Measurements from ENCODE around the gene CORO1C. TPM values are rescaled to one million over a fixed set of nuclear protein-coding genes. Genes with fewer than 3 reads are reported as not detected.
"Not testable (repeated sequence)": the region's sequence is repeated elsewhere in the genome, so short reads cannot be mapped to it uniquely, and the experiment has no call there.

CORO1C gene
- total RNA-seq, 3 donors from 2014 or later: 41.3 to 59.7 (median 47.7) TPM

DNA sequence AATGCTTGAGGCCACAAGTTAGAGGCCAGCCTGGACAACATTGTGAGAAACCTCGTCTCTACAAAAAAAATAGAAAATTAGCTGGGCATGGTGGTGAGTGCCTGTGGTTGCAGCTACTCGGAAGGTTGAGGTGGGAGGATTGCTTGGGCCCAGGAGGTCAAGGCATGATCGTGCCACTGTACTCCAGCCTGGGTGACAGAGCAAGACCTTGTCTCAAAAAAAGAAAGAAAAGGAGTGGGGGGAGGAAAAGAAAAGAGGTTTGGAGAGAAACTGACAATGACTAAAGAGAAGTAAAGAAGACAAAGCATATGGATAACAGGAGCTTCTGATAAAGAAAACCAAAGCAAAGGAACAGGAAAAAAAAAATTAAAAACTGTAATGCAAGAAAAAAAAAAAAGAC is 60.2 kb downstream of the CORO1C start:
- no peaks in the 10 kb centered on the region for H3K4me1 Mint-ChIP-seq (ENCODE audit: low read depth)
- H3K9me3 Mint-ChIP-seq: no peaks in the 10 kb centered on the region
- no peaks in the 10 kb centered on the region for H3K27me3 Mint-ChIP-seq (ENCODE audit: low read depth)
- H3K4me3 Mint-ChIP-seq: no peak overlapping the region
- DNase-seq (no peak), ATAC-seq (no peak)
- H3K36me3 Mint-ChIP-seq (ENCODE audit: insufficient read depth): peaks cover 7% of the 10 kb centered on the region

GRCh38 chr12:108670066-108670631 is 61.2 kb downstream of the CORO1C start:
- ATAC-seq (no peak), DNase-seq (no peak)
- H3K27me3 Mint-ChIP-seq (ENCODE audit: low read depth): no peaks in the 10 kb centered on the region
- no peaks in the 10 kb centered on the region for H3K4me1 Mint-ChIP-seq (ENCODE audit: low read depth)
- peaks cover 2% of the 10 kb centered on the region for H3K36me3 Mint-ChIP-seq (ENCODE audit: insufficient read depth)
- H3K4me3 Mint-ChIP-seq: no peak overlapping the region
- no peaks in the 10 kb centered on the region for H3K9me3 Mint-ChIP-seq

GRCh38 chr12:108668542-108668941 is 62.8 kb downstream of the CORO1C start:
- H3K9me3 Mint-ChIP-seq: no peaks in the 10 kb centered on the region
- no peaks in the 10 kb centered on the region for H3K27me3 Mint-ChIP-seq (ENCODE audit: low read depth)
- no peak overlapping the region for H3K4me3 Mint-ChIP-seq
- no peaks in the 10 kb centered on the region for H3K36me3 Mint-ChIP-seq (ENCODE audit: insufficient read depth)
- DNase-seq (no peak), ATAC-seq (no peak)
- H3K4me1 Mint-ChIP-seq (ENCODE audit: low read depth): peaks cover 12% of the 10 kb centered on the region

DNA sequence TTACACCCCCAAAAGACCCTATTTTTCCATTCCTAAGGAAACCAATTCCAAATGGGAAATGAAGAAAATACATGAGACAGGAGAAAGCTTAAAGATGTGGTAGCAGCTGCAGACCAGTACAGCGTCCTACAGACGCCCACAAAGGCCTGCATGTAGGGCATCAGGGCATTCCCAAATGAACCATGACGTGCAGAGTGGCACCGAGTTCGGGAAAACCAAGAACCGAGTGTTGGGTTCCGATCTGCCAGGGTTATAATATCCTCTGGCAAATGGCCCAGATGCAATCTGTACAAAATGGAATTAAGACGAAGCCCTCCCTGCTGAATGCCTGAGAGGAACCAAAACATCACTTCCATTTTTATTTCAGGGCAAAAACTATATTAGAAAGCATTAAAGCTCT is 63.3 kb downstream of the CORO1C start:
- H3K9me3 Mint-ChIP-seq: no peaks in the 10 kb centered on the region
- DNase-seq (no peak), ATAC-seq (no peak)
- H3K36me3 Mint-ChIP-seq (ENCODE audit: insufficient read depth): no peaks in the 10 kb centered on the region
- H3K4me1 Mint-ChIP-seq (ENCODE audit: low read depth): peaks cover 15% of the 10 kb centered on the region
- H3K4me3 Mint-ChIP-seq: no peak overlapping the region
- no peaks in the 10 kb centered on the region for H3K27me3 Mint-ChIP-seq (ENCODE audit: low read depth)

GRCh38 chr12:108667349-108667748 is 64.0 kb downstream of the CORO1C start:
- no peaks in the 10 kb centered on the region for H3K36me3 Mint-ChIP-seq (ENCODE audit: insufficient read depth)
- no peak for ATAC-seq
- DNase-seq: no peak
- no peak overlapping the region for H3K4me3 Mint-ChIP-seq
- H3K27me3 Mint-ChIP-seq (ENCODE audit: low read depth): no peaks in the 10 kb centered on the region
- peaks cover 19% of the 10 kb centered on the region for H3K4me1 Mint-ChIP-seq (ENCODE audit: low read depth)
- H3K9me3 Mint-ChIP-seq: no peaks in the 10 kb centered on the region

DNA sequence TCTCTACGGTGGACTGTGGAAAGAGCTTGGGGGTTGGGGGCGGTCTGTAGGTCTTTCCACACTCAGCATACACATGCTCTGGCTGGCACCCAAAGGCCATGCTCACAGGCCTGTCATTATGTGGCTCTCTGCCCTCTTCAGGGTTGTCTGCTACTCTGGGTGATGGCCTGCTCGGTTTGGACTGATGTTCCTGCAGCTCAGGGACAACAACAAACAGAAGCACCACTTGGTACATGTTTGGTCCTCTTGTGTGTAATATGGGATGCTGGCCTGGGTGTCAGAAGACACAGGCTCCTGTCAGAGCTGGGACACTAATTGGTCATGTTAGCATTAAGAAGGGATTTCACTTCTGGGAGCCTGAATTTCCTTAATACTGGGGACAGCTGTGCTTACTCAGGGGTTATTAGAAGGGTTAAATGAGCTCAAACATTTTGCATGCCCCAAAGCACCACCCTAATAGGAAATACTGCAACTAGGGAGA is 64.9 kb downstream of the CORO1C start:
- H3K4me3 Mint-ChIP-seq: no peak overlapping the region
- no peaks in the 10 kb centered on the region for H3K27me3 Mint-ChIP-seq (ENCODE audit: low read depth)
- no peaks in the 10 kb centered on the region for H3K9me3 Mint-ChIP-seq
- DNase-seq (no peak), ATAC-seq (no peak)
- no peaks in the 10 kb centered on the region for H3K36me3 Mint-ChIP-seq (ENCODE audit: insufficient read depth)
- H3K4me1 Mint-ChIP-seq (ENCODE audit: low read depth): peaks cover 19% of the 10 kb centered on the region

DNA sequence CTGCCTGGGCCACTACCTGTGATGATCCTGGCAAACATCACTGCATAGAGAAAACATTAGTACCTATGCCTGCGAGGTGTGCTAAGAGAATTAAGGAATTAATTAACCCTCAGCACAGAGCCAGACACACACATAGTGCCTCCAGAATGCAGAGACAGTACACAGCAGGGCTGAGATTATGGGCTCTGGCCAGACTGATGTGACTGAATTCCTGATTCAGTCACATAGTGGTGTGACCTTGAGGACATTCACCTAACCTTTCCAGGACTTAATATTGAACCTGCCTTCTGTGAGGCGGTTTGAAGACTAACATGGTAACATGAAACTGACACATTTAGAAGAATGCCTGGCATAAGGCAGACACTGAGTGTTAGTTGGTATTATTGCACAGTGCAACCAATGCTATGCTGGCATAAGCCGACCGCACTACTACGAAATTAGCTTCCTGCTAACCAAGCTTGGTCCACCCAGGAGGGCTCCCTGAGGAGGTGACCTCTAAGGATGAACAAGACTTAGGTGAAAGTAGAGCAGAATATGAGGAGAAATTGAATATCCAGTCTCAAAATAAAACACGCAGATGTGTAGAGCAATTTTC is 65.6 kb downstream of the CORO1C start:
- H3K4me1 Mint-ChIP-seq (ENCODE audit: low read depth): peaks cover 19% of the 10 kb centered on the region
- DNase-seq: no peak
- H3K9me3 Mint-ChIP-seq: no peaks in the 10 kb centered on the region
- no peak overlapping the region for H3K4me3 Mint-ChIP-seq
- no peaks in the 10 kb centered on the region for H3K27me3 Mint-ChIP-seq (ENCODE audit: low read depth)
- H3K36me3 Mint-ChIP-seq (ENCODE audit: insufficient read depth): no peaks in the 10 kb centered on the region
- no peak for ATAC-seq

GRCh38 chr12:108664338-108665258 is 66.7 kb downstream of the CORO1C start:
- H3K9me3 Mint-ChIP-seq: no peaks in the 10 kb centered on the region
- ATAC-seq (peak; percentile 97 to 99), DNase-seq (peak; percentile 82)
- no peak overlapping the region for H3K4me3 Mint-ChIP-seq
- no peaks in the 10 kb centered on the region for H3K27me3 Mint-ChIP-seq (ENCODE audit: low read depth)
- H3K36me3 Mint-ChIP-seq (ENCODE audit: insufficient read depth): no peaks in the 10 kb centered on the region
- peaks cover 19% of the 10 kb centered on the region for H3K4me1 Mint-ChIP-seq (ENCODE audit: low read depth)

GRCh38 chr12:108663324-108664015 is 67.8 kb downstream of the CORO1C start:
- ATAC-seq: no peak
- Mint-ChIP-seq H3K4me1 (ENCODE audit: low read depth) (peaks cover 19% of the 10 kb centered on the region), H3K27me3 (ENCODE audit: low read depth) (no peaks in the 10 kb centered on the region), H3K9me3 (no peaks in the 10 kb centered on the region), H3K36me3 (ENCODE audit: insufficient read depth) (no peaks in the 10 kb centered on the region), H3K4me3 (no peak overlapping the region)
- no peak for DNase-seq

DNA sequence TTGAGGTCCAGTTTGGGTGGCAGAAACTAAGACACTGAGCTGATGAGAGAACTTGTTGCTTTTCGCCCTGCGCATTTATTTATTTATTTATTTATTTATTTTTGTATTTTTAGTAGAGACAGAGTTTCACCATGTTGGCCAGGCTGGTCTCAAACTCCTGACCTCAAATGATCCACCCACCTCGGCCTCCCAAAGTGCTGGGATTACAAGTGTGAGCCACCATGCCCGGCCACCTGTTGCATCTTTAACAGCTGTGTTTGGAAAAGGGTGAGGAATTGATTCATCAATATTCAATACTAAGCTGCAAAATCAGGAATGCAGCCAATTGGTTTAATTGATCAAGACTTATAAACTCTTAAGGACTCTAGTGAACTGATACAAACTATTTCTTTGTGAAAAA is 73.2 kb downstream of the CORO1C start:
- H3K27me3 Mint-ChIP-seq (ENCODE audit: low read depth); H3K4me1 Mint-ChIP-seq (ENCODE audit: low read depth); ATAC-seq; DNase-seq; H3K4me3 Mint-ChIP-seq; H3K36me3 Mint-ChIP-seq (ENCODE audit: insufficient read depth); H3K9me3 Mint-ChIP-seq: not testable (repeated sequence)

DNA sequence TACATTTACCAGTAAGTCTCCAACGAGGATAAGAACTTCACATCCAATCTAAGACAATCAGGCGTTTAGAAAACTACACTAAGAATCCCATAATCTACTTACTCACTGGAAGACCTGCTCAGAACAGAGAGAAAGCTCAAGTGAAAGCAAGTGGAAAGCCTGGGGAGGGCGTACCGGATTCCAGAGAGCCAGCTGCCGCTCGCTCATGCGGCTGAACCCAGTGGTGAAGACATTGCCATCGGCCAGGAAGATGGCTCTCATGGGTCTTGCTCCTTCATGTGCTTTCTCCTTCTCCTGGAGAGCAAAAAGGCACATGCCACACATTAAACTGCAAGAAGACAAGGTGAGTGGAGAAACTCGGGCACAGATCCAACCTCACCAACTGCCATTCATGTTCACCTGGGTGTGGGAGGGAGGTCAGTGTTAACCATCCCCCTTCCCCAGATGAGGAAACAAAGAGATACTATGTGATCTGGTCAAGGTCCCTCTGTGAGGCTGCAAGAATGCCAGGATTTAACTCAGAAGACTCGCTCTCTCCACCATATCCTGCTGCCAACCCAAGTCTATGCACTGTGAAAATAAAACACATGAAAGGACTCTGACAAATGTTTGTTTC is 74.1 kb downstream of the CORO1C start:
- H3K27me3 Mint-ChIP-seq (ENCODE audit: low read depth): no peaks in the 10 kb centered on the region
- no peak overlapping the region for H3K4me3 Mint-ChIP-seq
- no peak for ATAC-seq
- no peak for DNase-seq
- H3K36me3 Mint-ChIP-seq (ENCODE audit: insufficient read depth): peaks cover 9% of the 10 kb centered on the region
- no peaks in the 10 kb centered on the region for H3K9me3 Mint-ChIP-seq
- H3K4me1 Mint-ChIP-seq (ENCODE audit: low read depth): peaks cover 8% of the 10 kb centered on the region

DNA sequence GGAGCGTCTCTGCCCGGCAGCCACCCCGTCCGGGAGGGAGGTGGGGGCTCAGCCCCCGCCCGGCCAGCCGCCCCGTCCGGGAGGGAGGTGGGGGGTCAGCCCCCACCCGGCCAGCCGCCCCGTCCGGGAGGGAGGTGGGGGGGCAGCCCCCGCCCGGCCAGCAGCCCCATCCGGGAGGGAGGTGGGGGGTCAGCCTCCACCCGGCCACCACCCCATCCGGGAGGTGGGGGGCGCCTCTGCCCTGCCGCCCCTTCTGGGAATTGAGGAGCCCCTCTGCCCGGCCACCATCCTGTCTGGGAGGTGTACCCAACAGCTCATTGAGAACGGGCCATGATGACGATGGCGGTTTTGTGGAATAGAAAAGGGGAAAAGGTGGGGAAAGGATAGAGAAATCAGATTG is 75.1 kb downstream of the CORO1C start:
- H3K4me1 Mint-ChIP-seq (ENCODE audit: low read depth); H3K36me3 Mint-ChIP-seq (ENCODE audit: insufficient read depth); DNase-seq; H3K4me3 Mint-ChIP-seq; ATAC-seq; H3K9me3 Mint-ChIP-seq; H3K27me3 Mint-ChIP-seq (ENCODE audit: low read depth): not testable (repeated sequence)

- H3K4me3 Mint-ChIP-seq; H3K27me3 Mint-ChIP-seq (ENCODE audit: low read depth); ATAC-seq; H3K9me3 Mint-ChIP-seq; H3K4me1 Mint-ChIP-seq (ENCODE audit: low read depth); H3K36me3 Mint-ChIP-seq (ENCODE audit: insufficient read depth); DNase-seq: not testable (repeated sequence)
Observed at GRCh38 chr12:108655812-108656175, 75.5 kb downstream of the CORO1C start.

DNA sequence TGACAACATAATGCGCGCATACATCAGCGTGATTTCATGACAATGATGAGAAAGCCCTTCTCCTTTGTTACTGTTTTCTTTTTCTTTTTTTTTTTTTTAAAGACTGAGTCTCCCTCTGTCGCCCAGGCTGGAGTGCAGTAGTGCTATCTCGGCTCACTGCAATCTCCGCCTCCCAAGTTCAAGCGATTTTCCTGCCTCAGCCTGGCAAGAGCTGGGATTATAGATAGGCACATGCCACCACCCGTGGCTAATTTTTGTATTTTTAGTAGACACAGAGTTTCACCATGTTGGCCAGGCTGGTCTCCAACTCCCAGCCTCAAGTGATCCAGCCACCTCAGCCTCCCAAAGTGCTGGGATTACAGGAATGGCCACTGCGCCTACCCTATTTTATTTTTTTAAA is 76.7 kb downstream of the CORO1C start:
- H3K27me3 Mint-ChIP-seq (ENCODE audit: low read depth); H3K9me3 Mint-ChIP-seq; DNase-seq; ATAC-seq; H3K4me3 Mint-ChIP-seq: not testable (repeated sequence)
- peaks cover 11% of the 10 kb centered on the region for H3K36me3 Mint-ChIP-seq (ENCODE audit: insufficient read depth)
- H3K4me1 Mint-ChIP-seq (ENCODE audit: low read depth): peaks cover 10% of the 10 kb centered on the region

All from activated T-cell treated with anti-CD3 and anti-CD28 coated beads, Interleukin-2, amount 50 U/mL, for 4 hours (primary cell).